ENCODE data around the gene RBM47.

RBM47 gene

DNA sequence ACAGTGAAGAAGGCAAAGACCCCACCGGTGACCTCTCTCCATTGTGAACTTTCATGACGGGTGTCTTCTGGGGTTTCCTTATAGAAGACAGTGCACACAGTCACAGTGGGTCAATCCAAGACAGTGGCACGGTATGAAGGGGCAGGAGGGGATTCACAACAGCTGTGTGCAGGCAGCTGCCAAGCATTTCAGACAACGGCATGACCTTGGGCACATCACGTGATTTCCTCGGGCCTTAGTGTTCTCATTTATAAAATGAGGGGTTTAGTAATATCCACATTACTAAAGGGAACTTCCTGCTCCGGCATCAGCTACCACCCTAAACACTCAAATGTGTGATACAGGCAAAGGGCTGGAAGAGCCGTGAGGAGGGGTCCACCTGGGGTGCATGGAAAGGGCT lies 42.9 kb downstream of the RBM47 start:
- Histone ChIP-seq H3K79me2 (peaks cover 8% of the 10 kb centered on the region), H2AFZ (no peak overlapping the region), H3K36me3 (ENCODE audit: control insufficient read depth, insufficient read depth, low read length) (no peaks in the 10 kb centered on the region), H3K4me3 (ENCODE audit: low read depth, low read length) (no peak overlapping the region), H3K4me1 (peaks cover 13% of the 10 kb centered on the region), H3K27me3 (ENCODE audit: control insufficient read depth, insufficient read depth, low read length) (no peaks in the 10 kb centered on the region), H3K9me3 (ENCODE audit: control insufficient read depth, low read length) (no peaks in the 10 kb centered on the region), H3K9ac (no peak overlapping the region), H3K27ac (peak overlapping the region; percentile 44), H3K4me2 (ENCODE audit: low read length) (no peak overlapping the region)
- TF ChIP-seq, protein P1, sequence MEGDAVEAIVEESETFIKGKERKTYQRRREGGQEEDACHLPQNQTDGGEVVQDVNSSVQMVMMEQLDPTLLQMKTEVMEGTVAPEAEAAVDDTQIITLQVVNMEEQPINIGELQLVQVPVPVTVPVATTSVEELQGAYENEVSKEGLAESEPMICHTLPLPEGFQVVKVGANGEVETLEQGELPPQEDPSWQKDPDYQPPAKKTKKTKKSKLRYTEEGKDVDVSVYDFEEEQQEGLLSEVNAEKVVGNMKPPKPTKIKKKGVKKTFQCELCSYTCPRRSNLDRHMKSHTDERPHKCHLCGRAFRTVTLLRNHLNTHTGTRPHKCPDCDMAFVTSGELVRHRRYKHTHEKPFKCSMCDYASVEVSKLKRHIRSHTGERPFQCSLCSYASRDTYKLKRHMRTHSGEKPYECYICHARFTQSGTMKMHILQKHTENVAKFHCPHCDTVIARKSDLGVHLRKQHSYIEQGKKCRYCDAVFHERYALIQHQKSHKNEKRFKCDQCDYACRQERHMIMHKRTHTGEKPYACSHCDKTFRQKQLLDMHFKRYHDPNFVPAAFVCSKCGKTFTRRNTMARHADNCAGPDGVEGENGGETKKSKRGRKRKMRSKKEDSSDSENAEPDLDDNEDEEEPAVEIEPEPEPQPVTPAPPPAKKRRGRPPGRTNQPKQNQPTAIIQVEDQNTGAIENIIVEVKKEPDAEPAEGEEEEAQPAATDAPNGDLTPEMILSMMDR (IDR thresholded peaks at IDR 0.05), result no peak

GRCh38 chr4:40586034-40586433 lies 43.6 kb downstream of the RBM47 start:
- no peak overlapping the region for H3K4me3 ChIP-seq (ENCODE audit: low read depth, low read length)
- peaks cover 13% of the 10 kb centered on the region for H3K4me1 ChIP-seq

DNA sequence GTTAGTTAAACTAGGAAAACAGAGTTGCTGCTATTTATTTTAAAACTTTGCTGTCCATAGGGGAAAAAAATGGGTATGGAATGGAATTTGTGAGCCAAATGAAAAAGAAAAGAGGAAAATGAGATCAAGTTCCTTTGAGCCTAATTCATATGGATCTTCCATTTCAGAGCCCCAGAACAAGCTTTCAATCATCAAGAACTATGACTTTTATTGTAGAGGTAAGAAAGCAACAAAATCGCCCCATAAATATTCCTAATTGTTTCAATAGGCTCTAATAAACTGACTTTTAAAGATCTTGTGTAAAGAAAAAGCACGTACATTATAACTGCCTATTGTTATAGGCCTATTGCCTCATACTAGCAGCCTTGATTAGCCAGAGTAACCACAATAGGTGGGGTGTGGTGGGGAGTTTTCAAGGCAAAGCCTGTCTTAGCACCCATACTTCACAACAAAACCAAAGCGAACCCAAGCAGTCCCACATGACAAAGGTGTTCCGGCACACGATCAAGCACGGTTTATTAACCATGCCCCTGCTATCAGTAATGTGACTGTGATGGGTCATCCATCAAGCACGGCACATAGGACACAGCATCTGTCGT lies 44.4 kb downstream of the RBM47 start:
- TF ChIP-seq, protein P1 (IDR thresholded peaks at IDR 0.05), result no peak
- Histone ChIP-seq H3K36me3 (ENCODE audit: control insufficient read depth, insufficient read depth, low read length) (no peaks in the 10 kb centered on the region), H3K4me3 (ENCODE audit: low read depth, low read length) (no peak overlapping the region), H2AFZ (no peak overlapping the region), H3K4me2 (ENCODE audit: low read length) (no peak overlapping the region), H3K27me3 (ENCODE audit: control insufficient read depth, insufficient read depth, low read length) (no peaks in the 10 kb centered on the region), H3K9me3 (ENCODE audit: control insufficient read depth, low read length) (no peaks in the 10 kb centered on the region), H3K4me1 (peaks cover 13% of the 10 kb centered on the region), H3K79me2 (peaks cover 8% of the 10 kb centered on the region), H3K9ac (no peak overlapping the region), H3K27ac (no peak overlapping the region)

More at GRCh38 chr4:40586034-40586433, 43.6 kb downstream of the RBM47 start:
- no peaks in the 10 kb centered on the region for H3K27me3 ChIP-seq (ENCODE audit: control insufficient read depth, insufficient read depth, low read length)
- no peaks in the 10 kb centered on the region for H3K36me3 ChIP-seq (ENCODE audit: control insufficient read depth, insufficient read depth, low read length)
- H3K27ac ChIP-seq, result no peak overlapping the region
- TF ChIP-seq, protein P1 (IDR thresholded peaks at IDR 0.05), result no peak
- H3K9me3 ChIP-seq (ENCODE audit: control insufficient read depth, low read length), result no peaks in the 10 kb centered on the region
- H3K9ac ChIP-seq, result no peak overlapping the region
- H3K4me2 ChIP-seq (ENCODE audit: low read length), result no peak overlapping the region
- no peak overlapping the region for H2AFZ ChIP-seq
- peaks cover 8% of the 10 kb centered on the region for H3K79me2 ChIP-seq

GRCh38 chr4:40584517-40585141 lies 45.0 kb downstream of the RBM47 start:
- H3K27me3 ChIP-seq (ENCODE audit: control insufficient read depth, insufficient read depth, low read length), result no peaks in the 10 kb centered on the region
- no peak overlapping the region for H2AFZ ChIP-seq
- H3K4me1 ChIP-seq, result peaks cover 13% of the 10 kb centered on the region
- H3K27ac ChIP-seq, result no peak overlapping the region
- TF ChIP-seq, protein P1 (IDR thresholded peaks at IDR 0.05), result no peak
- no peaks in the 10 kb centered on the region for H3K9me3 ChIP-seq (ENCODE audit: control insufficient read depth, low read length)
- H3K4me3 ChIP-seq (ENCODE audit: low read depth, low read length), result no peak overlapping the region
- no peaks in the 10 kb centered on the region for H3K36me3 ChIP-seq (ENCODE audit: control insufficient read depth, insufficient read depth, low read length)
- no peak overlapping the region for H3K4me2 ChIP-seq (ENCODE audit: low read length)
- no peak overlapping the region for H3K9ac ChIP-seq
- peaks cover 8% of the 10 kb centered on the region for H3K79me2 ChIP-seq

Measured in parathyroid adenoma (tissue), 2 donors.